Measurements from ENCODE around the gene NDRG3. TPM values are rescaled to one million over a fixed set of nuclear protein-coding genes. Genes with fewer than 3 reads are reported as not detected.

Gene NDRG3
- total and polyA plus RNA-seq, 2 of the 4 experiments (the other 2 are of a cell fraction): 24.8 to 34.2 TPM

DNA sequence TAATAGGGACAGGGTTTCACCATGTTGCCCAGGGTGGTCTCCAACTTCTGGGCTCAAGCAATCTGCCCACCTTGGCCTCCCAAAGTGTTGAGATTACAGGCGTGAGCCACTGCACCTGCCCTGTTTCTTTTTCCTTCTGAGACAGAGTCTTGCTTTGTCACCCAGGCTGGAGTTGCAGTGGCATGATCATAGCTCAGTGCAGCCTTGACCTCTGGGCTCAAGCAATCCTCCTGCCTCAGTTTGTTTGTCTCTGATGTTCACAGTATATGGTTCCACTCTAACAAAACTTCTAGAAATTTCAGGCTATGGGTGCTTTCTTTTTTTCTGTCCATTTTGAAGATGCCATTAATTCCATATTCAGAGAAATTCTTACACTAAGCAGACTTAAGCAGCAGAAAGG is 33.1 kb downstream of the NDRG3 start:
- Histone ChIP-seq H2AK9ac (replicated peaks; ENCODE audit: low read depth, low read length, poor library complexity) (no peak overlapping the region), H3K79me1 (ENCODE audit: low read depth in 1 of 2, low read length in 2 of 2) (no peaks in the 10 kb centered on the region; a peak in 2 of 4 replicates), H3K56ac (ENCODE audit: extremely low read depth, insufficient read depth, low read length) (no peak overlapping the region), H2AK5ac (ENCODE audit: low read depth, low read length) (no peak overlapping the region), H3K4me3 (ENCODE audit: insufficient read depth, low read depth, low read length) (no peak overlapping the region), H2AFZ (replicated peaks; ENCODE audit: low read length, poor library complexity) (no peak overlapping the region), H2BK20ac (ENCODE audit: low read depth, low read length) (no peak overlapping the region), H3K27me3 (ENCODE audit: control insufficient read depth, insufficient read depth, low read length) (no peaks in the 10 kb centered on the region), H3K4me2 (ENCODE audit: low read depth, low read length) (no peak overlapping the region), H3K36me3 (ENCODE audit: control insufficient read depth, insufficient read depth, low read length) (no peaks in the 10 kb centered on the region), H4K8ac (ENCODE audit: low read depth in 2 of 2, low read length in 2 of 2) (no peak overlapping the region), H3K27ac (ENCODE audit: insufficient read depth, low read length) (no peak overlapping the region), H3K14ac (replicated peaks; ENCODE audit: low read depth, low read length) (no peak overlapping the region), H3K9ac (ENCODE audit: low read depth, low read length) (no peak overlapping the region), H3K18ac (ENCODE audit: low read depth, low read length) (no peak overlapping the region), H4K20me1 (ENCODE audit: insufficient read depth, low read length) (no peaks in the 10 kb centered on the region), H2BK15ac (ENCODE audit: low read depth, low read length) (no peak overlapping the region), H3K4me1 (ENCODE audit: control insufficient read depth, insufficient read depth, low read length) (no peaks in the 10 kb centered on the region), H4K5ac (ENCODE audit: low read depth, low read length) (no peak overlapping the region), H3K23ac (ENCODE audit: low read depth, low read length) (no peak overlapping the region), H2BK5ac (ENCODE audit: low read depth, low read length, poor library complexity, severe bottlenecking) (no peak overlapping the region), H3K4ac (ENCODE audit: low read depth, low read length) (no peak overlapping the region), H3K9me3 (ENCODE audit: control insufficient read depth, insufficient read depth, low read length) (no peaks in the 10 kb centered on the region), H3K9me1 (ENCODE audit: insufficient read depth, low read length) (no peaks in the 10 kb centered on the region), H4K91ac (ENCODE audit: insufficient read depth, low read depth, low read length) (no peak overlapping the region), H2BK120ac (ENCODE audit: low read depth, low read length) (no peak overlapping the region)
- BruUV-seq (replicated peaks): no TSS peak
- intact Hi-C loops (cut with micrococcal nuclease): no loop called here
- 88% methylated on average over 1 of the region's 1 CpG; no CpG with 5 or more reads in 1 of the 2 experiments for WGBS, 2 experiments (ENCODE audit: extremely low coverage in 2 of 2, insufficient read length in 1 of 2)
- DNase-seq: no peak
- TF ChIP-seq FOS (IDR thresholded peaks at IDR 0.05; ENCODE audit: low read depth, low read length) (no peak), CHD1 (IDR thresholded peaks at IDR 0.05; ENCODE audit: low read depth, low read length) (no peak), CTCF (conservative IDR thresholded peaks at IDR 0.05; ENCODE audit: low read depth, low read length) (no peak), BHLHE40 (IDR thresholded peaks at IDR 0.05; ENCODE audit: low read depth, low read length) (no peak)
- no peak for ATAC-seq (ENCODE audit: low read depth)
- in situ Hi-C loops (cut with MboI; ENCODE audit: low sequenced_read_pairs): loop anchor here (25.0 kb wide), 1 partner anchor 100 kb away; no protein-coding TSS in a partner anchor
- ChIA-PET POLR2A (ENCODE audit: unreplicated experiment) (no interaction called here), CTCF (interaction anchor here (0.7 kb wide), 1 partner anchor 108 kb away, joined by 4 read pairs; no protein-coding TSS in a partner anchor)
- dilution Hi-C loops (cut with HindIII; ENCODE audit: low sequenced_read_pairs, unreplicated experiment): no loop called here
